Progenitor cell of endocrine pancreas (in vitro differentiated cells): ENCODE data around the gene AQP5. TPM values are rescaled to one million over a fixed set of nuclear protein-coding genes. Genes with fewer than 3 reads are reported as not detected.

Experiments used
- DNase-seq: peaks from one replicate; pipeline ENCODE4 v3.0.0; 2021; ENCODE audit warnings: low spot score; ENCODE audit not compliant: unreplicated experiment
- H3K27ac Mint-ChIP-seq: 2 replicates; pipeline ENCODE4 v1.8.0; 2021; ENCODE audit warnings: mild to moderate bottlenecking, moderate library complexity, mixed read lengths
- H3K27me3 Mint-ChIP-seq: 2 replicates; pipeline ENCODE4 v1.8.0; 2021; ENCODE audit warnings: mixed read lengths
- H3K36me3 Mint-ChIP-seq: 2 replicates; pipeline ENCODE4 v1.8.0; 2022; ENCODE audit warnings: mixed read lengths; ENCODE audit not compliant: insufficient read depth
- H3K4me1 Mint-ChIP-seq: 2 replicates; pipeline ENCODE4 v1.8.0; 2021; ENCODE audit warnings: low read depth, mixed read lengths
- H3K4me3 Mint-ChIP-seq: 2 replicates; pipeline ENCODE4 v1.8.0; 2021; ENCODE audit warnings: low read depth, mild to moderate bottlenecking, moderate library complexity, mixed read lengths
- H3K9me3 Mint-ChIP-seq: 2 replicates; pipeline ENCODE4 v1.8.0; 2021; ENCODE audit warnings: low read depth, mixed read lengths
- total RNA-seq: library from RNA; stranded (reverse); gene quantifications from 2 replicates; pipeline ENCODE4 v1.2.1, GENCODE V29; 2021
- TF ChIP-seq, protein P1 (sequence below): fragments of 200-600 bp; sonication (generic); IDR thresholded peaks from one replicate; pipeline ENCODE4 v1.5.0; 2021; ENCODE audit warnings: antibody characterized with exemption, mild to moderate bottlenecking; ENCODE audit not compliant: unreplicated experiment

Gene AQP5
- total RNA-seq, 1 donor from 2014 or later = 1.8 TPM

GRCh38 chr12:49932533-49933130 is 29.0 kb upstream of the AQP5 start:
- no peak for DNase-seq
- Mint-ChIP-seq H3K9me3 (peaks cover 4% of the 10 kb centered on the region), H3K27me3 (peaks cover 10% of the 10 kb centered on the region), H3K4me1 (peaks cover 11% of the 10 kb centered on the region), H3K27ac (no peak overlapping the region), H3K36me3 (no peaks in the 10 kb centered on the region), H3K4me3 (no peak overlapping the region)
- TF ChIP-seq, protein P1, sequence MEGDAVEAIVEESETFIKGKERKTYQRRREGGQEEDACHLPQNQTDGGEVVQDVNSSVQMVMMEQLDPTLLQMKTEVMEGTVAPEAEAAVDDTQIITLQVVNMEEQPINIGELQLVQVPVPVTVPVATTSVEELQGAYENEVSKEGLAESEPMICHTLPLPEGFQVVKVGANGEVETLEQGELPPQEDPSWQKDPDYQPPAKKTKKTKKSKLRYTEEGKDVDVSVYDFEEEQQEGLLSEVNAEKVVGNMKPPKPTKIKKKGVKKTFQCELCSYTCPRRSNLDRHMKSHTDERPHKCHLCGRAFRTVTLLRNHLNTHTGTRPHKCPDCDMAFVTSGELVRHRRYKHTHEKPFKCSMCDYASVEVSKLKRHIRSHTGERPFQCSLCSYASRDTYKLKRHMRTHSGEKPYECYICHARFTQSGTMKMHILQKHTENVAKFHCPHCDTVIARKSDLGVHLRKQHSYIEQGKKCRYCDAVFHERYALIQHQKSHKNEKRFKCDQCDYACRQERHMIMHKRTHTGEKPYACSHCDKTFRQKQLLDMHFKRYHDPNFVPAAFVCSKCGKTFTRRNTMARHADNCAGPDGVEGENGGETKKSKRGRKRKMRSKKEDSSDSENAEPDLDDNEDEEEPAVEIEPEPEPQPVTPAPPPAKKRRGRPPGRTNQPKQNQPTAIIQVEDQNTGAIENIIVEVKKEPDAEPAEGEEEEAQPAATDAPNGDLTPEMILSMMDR = no peak

DNA sequence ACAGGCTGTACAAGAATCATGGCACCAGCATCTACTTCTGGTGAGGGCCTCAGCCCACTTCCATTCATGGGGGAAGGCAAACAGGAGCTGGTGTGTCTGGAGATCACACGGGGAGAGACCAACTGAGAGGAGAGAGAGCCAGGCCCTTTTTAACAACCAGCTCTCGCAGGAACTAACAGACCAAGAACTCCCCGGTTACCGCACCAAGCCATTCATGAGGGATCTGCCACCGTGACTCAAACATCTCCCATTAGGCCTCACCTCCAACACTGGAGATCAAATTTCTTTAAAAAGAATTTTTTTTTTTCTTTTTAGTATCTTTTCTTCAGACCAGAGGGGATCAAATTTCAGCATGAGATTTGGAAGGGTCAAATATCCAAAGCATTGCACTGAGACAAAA is 27.9 kb upstream of the AQP5 start:
- H3K4me1 Mint-ChIP-seq = peaks cover 20% of the 10 kb centered on the region
- TF ChIP-seq, protein P1 = no peak
- H3K9me3 Mint-ChIP-seq = peaks cover 4% of the 10 kb centered on the region
- no peaks in the 10 kb centered on the region for H3K36me3 Mint-ChIP-seq
- H3K27ac Mint-ChIP-seq = peak overlapping the region; percentile 24
- no peak for DNase-seq
- H3K27me3 Mint-ChIP-seq = peaks cover 6% of the 10 kb centered on the region
- H3K4me3 Mint-ChIP-seq = no peak overlapping the region

DNA sequence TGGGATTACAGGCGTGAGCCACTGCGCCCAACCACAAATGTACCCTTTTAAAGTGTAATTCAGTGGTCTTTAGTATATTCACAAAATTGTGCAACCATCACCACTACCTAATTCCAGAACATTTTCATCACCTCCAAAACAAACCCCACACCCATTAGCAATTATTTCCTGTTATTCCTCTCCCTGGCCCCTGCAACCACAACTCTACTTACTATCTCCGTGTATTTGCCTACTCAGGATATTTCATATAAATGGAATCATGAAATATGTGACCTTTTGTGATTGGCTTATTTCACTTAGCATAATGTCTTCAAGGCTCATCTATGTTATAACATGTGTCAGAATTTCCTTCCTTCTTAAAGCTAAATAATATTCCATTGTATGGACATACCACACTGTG is 27.2 kb upstream of the AQP5 start:
- Mint-ChIP-seq H3K27me3 (peaks cover 2% of the 10 kb centered on the region), H3K4me3 (no peak overlapping the region), H3K9me3 (peaks cover 4% of the 10 kb centered on the region), H3K4me1 (peaks cover 27% of the 10 kb centered on the region), H3K36me3 (no peaks in the 10 kb centered on the region), H3K27ac (no peak overlapping the region)
- TF ChIP-seq, protein P1 = no peak
- no peak for DNase-seq

DNA sequence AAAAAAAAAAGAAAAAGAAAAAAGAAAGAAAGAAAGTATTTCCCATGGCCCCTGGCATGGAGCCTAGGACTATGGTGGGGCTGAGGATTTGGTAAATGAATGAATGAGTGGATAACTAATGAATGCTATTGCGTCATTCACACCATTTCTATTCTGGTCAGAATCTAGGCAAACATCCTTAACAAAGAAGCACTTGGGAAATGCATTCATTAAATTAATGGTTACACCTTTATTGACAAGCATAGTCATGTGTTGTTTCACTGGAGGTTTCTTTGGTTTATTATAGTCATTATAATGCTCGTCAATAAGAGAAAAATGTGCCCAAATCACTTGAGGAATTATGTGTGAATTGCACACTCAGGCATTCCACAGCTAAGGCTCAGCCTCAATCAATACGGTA is 24.7 kb upstream of the AQP5 start:
- TF ChIP-seq, protein P1 = no peak
- no peak overlapping the region for H3K27ac Mint-ChIP-seq
- peaks cover 33% of the 10 kb centered on the region for H3K4me1 Mint-ChIP-seq
- H3K4me3 Mint-ChIP-seq = no peak overlapping the region
- H3K36me3 Mint-ChIP-seq = no peaks in the 10 kb centered on the region
- H3K27me3 Mint-ChIP-seq = peaks cover 4% of the 10 kb centered on the region
- DNase-seq = no peak
- H3K9me3 Mint-ChIP-seq = peaks cover 4% of the 10 kb centered on the region

DNA sequence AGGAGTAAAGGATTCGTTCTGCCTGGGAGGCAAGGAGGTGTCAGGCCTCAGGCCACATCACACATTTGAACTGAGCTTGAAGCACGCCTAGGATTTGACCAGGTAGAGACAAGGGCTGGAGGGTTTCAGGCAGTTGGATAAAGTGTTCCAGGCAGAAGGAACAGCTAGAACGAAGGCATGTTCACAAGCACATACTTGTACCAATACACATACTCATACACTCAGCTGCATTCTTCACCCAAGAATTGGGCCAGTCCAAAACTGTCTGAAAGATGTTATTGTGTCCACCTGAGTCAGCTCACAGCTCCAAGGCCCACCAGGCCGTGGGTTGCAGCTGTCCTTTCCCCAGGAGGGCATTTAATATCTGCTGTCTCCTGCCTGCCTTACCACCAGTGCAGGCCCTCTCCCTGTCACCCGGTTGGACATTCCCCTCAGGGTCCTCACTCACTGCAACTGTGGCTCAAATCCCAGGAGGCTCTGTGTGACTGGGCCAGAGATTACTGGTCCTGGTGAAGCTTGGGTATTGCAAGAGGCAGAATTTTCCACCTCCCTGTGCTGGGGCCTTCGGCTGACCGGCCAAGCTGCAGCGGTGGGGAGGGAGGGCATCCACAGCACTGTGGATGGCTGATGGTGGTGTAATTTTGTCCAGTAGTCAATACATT is 23.9 kb upstream of the AQP5 start:
- H3K36me3 Mint-ChIP-seq = no peaks in the 10 kb centered on the region
- TF ChIP-seq, protein P1 = no peak
- no peak for DNase-seq
- H3K27me3 Mint-ChIP-seq = peaks cover 9% of the 10 kb centered on the region
- H3K4me3 Mint-ChIP-seq = no peak overlapping the region
- H3K27ac Mint-ChIP-seq = peak overlapping the region; percentile 80
- peaks cover 33% of the 10 kb centered on the region for H3K4me1 Mint-ChIP-seq
- H3K9me3 Mint-ChIP-seq = peaks cover 4% of the 10 kb centered on the region
